ENCODE results near the gene EPHA4.

EPHA4 gene

GRCh38 chr2:221389421-221389820 is 182.7 kb downstream of the EPHA4 start:
- H3K9ac ChIP-seq (ENCODE audit: low read depth, low read length, poor library complexity, severe bottlenecking) = no peak overlapping the region
- H3F3A ChIP-seq (ENCODE audit: low read depth) = no peaks in the 10 kb centered on the region
- no peak for TF ChIP-seq CTCF (conservative IDR thresholded peaks at IDR 0.05; ENCODE audit: low read length)
- TF ChIP-seq EZH2phosphoT487 (IDR thresholded peaks at IDR 0.05; ENCODE audit: borderline replicate concordance) = no peak
- H3K4me3 ChIP-seq (ENCODE audit: low read length, poor library complexity, severe bottlenecking) = no peak overlapping the region
- no peaks in the 10 kb centered on the region for H3K4me1 ChIP-seq (ENCODE audit: insufficient read depth, low read length, poor library complexity, severe bottlenecking)
- H3K9me3 ChIP-seq (ENCODE audit: insufficient read depth, low read depth, low read length) = no peaks in the 10 kb centered on the region
- H2AFZ ChIP-seq (ENCODE audit: low read length) = no peak overlapping the region
- H3K36me3 ChIP-seq (ENCODE audit: insufficient read depth, low read length) = no peaks in the 10 kb centered on the region
- H3K9me2 ChIP-seq (replicated peaks; ENCODE audit: low read depth, low read length) = no peaks in the 10 kb centered on the region
- H3K27me3 ChIP-seq (ENCODE audit: insufficient read depth, low read length, poor library complexity, severe bottlenecking) = no peaks in the 10 kb centered on the region
- H3K4me2 ChIP-seq (ENCODE audit: low read depth, low read length, poor library complexity, severe bottlenecking) = no peak overlapping the region
- H4K20me1 ChIP-seq (ENCODE audit: insufficient read depth, low read length, poor library complexity, severe bottlenecking) = no peaks in the 10 kb centered on the region
- no peaks in the 10 kb centered on the region for H3K79me2 ChIP-seq (ENCODE audit: insufficient read depth, low read length)

GRCh38 chr2:221388891-221389290 is 183.2 kb downstream of the EPHA4 start:
- no peak for TF ChIP-seq EZH2phosphoT487 (IDR thresholded peaks at IDR 0.05; ENCODE audit: borderline replicate concordance)
- no peak for TF ChIP-seq CTCF (conservative IDR thresholded peaks at IDR 0.05; ENCODE audit: low read length)

DNA sequence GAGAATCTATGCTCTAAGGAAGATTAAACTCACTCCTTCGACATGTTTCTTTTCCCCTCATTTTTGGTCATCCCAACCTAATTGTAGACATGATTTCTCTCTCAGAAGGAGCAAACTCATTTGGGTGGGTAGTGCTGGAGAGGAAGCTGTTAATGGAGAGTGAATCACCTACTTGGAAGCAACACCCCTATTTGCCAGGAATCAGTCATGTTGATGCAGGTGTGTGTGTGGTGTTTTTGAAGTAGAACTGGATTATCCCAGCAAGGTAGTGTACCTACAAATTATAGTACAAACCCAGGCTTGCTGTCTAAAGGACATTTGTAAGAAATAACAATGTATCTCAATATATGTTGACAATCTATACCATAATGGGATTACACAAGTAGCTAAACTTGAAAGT is 186.4 kb downstream of the EPHA4 start:
- Histone ChIP-seq H2AFZ (ENCODE audit: low read length) (no peak overlapping the region), H3K9ac (ENCODE audit: low read depth, low read length, poor library complexity, severe bottlenecking) (no peak overlapping the region), H3K27me3 (ENCODE audit: insufficient read depth, low read length, poor library complexity, severe bottlenecking) (no peaks in the 10 kb centered on the region), H3K79me2 (ENCODE audit: insufficient read depth, low read length) (no peaks in the 10 kb centered on the region), H3F3A (ENCODE audit: low read depth) (no peaks in the 10 kb centered on the region), H3K4me1 (ENCODE audit: insufficient read depth, low read length, poor library complexity, severe bottlenecking) (no peaks in the 10 kb centered on the region), H3K36me3 (ENCODE audit: insufficient read depth, low read length) (no peaks in the 10 kb centered on the region), H3K9me3 (ENCODE audit: insufficient read depth, low read depth, low read length) (no peaks in the 10 kb centered on the region), H3K4me3 (ENCODE audit: low read length, poor library complexity, severe bottlenecking) (no peak overlapping the region), H3K9me2 (replicated peaks; ENCODE audit: low read depth, low read length) (no peaks in the 10 kb centered on the region), H3K4me2 (ENCODE audit: low read depth, low read length, poor library complexity, severe bottlenecking) (no peak overlapping the region), H4K20me1 (ENCODE audit: insufficient read depth, low read length, poor library complexity, severe bottlenecking) (no peaks in the 10 kb centered on the region)
- TF ChIP-seq CTCF (conservative IDR thresholded peaks at IDR 0.05; ENCODE audit: low read length) (no peak), EZH2phosphoT487 (IDR thresholded peaks at IDR 0.05; ENCODE audit: borderline replicate concordance) (no peak)

More at GRCh38 chr2:221388891-221389290, 183.2 kb downstream of the EPHA4 start:
- Histone ChIP-seq H3K27me3 (ENCODE audit: insufficient read depth, low read length, poor library complexity, severe bottlenecking) (no peaks in the 10 kb centered on the region), H3F3A (ENCODE audit: low read depth) (no peaks in the 10 kb centered on the region), H3K9me2 (replicated peaks; ENCODE audit: low read depth, low read length) (no peaks in the 10 kb centered on the region), H3K4me2 (ENCODE audit: low read depth, low read length, poor library complexity, severe bottlenecking) (no peak overlapping the region), H3K4me3 (ENCODE audit: low read length, poor library complexity, severe bottlenecking) (no peak overlapping the region), H3K79me2 (ENCODE audit: insufficient read depth, low read length) (no peaks in the 10 kb centered on the region), H4K20me1 (ENCODE audit: insufficient read depth, low read length, poor library complexity, severe bottlenecking) (no peaks in the 10 kb centered on the region), H3K36me3 (ENCODE audit: insufficient read depth, low read length) (no peaks in the 10 kb centered on the region), H3K9me3 (ENCODE audit: insufficient read depth, low read depth, low read length) (no peaks in the 10 kb centered on the region), H3K9ac (ENCODE audit: low read depth, low read length, poor library complexity, severe bottlenecking) (no peak overlapping the region), H2AFZ (ENCODE audit: low read length) (no peak overlapping the region), H3K4me1 (ENCODE audit: insufficient read depth, low read length, poor library complexity, severe bottlenecking) (no peaks in the 10 kb centered on the region)

Data from Loucy (cell line).